Lower lobe of right lung (tissue), 2 donors: ENCODE results near the gene NLGN2. TPM values are rescaled to one million over a fixed set of nuclear protein-coding genes. Genes with fewer than 3 reads are reported as not detected.

Experiments used
- ATAC-seq, 2 donors: fragments of 200-7000 bp; cut with Tn5 transposase; one replicate each; pipeline ENCODE4 v1.9.1; 2020 to 2022; ENCODE audit warnings: mild to moderate bottlenecking in 2 of 2, moderate library complexity in 2 of 2
- DNase-seq: peaks from one replicate; pipeline ENCODE4 v3.0.0-alpha.2; 2020
- H3K27ac ChIP-seq: fragments of 200-600 bp; one replicate; pipeline ENCODE4 v1.8.0; 2022
- H3K27me3 ChIP-seq: fragments of 200-600 bp; one replicate; pipeline ENCODE4 v1.8.0; 2022; ENCODE audit warnings: low read depth
- H3K36me3 ChIP-seq: fragments of 200-600 bp; one replicate; pipeline ENCODE4 v1.8.0; 2022; ENCODE audit warnings: mild to moderate bottlenecking
- H3K4me1 ChIP-seq: fragments of 200-600 bp; one replicate; pipeline ENCODE4 v1.8.0; 2022
- H3K4me3 ChIP-seq: fragments of 200-600 bp; one replicate; pipeline ENCODE4 v1.8.0; 2022; ENCODE audit warnings: mild to moderate bottlenecking
- H3K9me3 ChIP-seq: fragments of 200-600 bp; one replicate; pipeline ENCODE4 v1.8.0; 2022
- intact Hi-C: fragments of 100-400 bp; cut with DNase I; formaldehyde crosslinking; loops from one replicate; pipeline ENCODE4 v1.11.0; 2022
- total RNA-seq: library from RNA; stranded (reverse); fragmentation: NEBNext Ultra II Directional; extraction: Animal tissue kit (Norgen Biotek cat#: 25700); gene quantifications from one replicate; pipeline ENCODE4 v1.2.1, GENCODE V29; 2021
- TF ChIP-seq, protein P1 (sequence below): fragments of 200-600 bp; IDR thresholded peaks from one replicate; pipeline ENCODE4 v1.8.0; 2022; ENCODE audit warnings: antibody characterized with exemption, mild to moderate bottlenecking
- donor health status: DM: no; HTN: yes; CAD: no; lungs with severe emphysema.

NLGN2 gene
- total RNA-seq, 1 donor from 2014 or later = 9.5 TPM

- TF ChIP-seq, protein P1, sequence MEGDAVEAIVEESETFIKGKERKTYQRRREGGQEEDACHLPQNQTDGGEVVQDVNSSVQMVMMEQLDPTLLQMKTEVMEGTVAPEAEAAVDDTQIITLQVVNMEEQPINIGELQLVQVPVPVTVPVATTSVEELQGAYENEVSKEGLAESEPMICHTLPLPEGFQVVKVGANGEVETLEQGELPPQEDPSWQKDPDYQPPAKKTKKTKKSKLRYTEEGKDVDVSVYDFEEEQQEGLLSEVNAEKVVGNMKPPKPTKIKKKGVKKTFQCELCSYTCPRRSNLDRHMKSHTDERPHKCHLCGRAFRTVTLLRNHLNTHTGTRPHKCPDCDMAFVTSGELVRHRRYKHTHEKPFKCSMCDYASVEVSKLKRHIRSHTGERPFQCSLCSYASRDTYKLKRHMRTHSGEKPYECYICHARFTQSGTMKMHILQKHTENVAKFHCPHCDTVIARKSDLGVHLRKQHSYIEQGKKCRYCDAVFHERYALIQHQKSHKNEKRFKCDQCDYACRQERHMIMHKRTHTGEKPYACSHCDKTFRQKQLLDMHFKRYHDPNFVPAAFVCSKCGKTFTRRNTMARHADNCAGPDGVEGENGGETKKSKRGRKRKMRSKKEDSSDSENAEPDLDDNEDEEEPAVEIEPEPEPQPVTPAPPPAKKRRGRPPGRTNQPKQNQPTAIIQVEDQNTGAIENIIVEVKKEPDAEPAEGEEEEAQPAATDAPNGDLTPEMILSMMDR = no peak
- Histone ChIP-seq H3K27me3 (no peaks in the 10 kb centered on the region), H3K4me1 (peaks cover 24% of the 10 kb centered on the region), H3K27ac (no peak overlapping the region), H3K4me3 (no peak overlapping the region), H3K9me3 (no peaks in the 10 kb centered on the region), H3K36me3 (peaks cover 53% of the 10 kb centered on the region)
- no peak for ATAC-seq
- DNase-seq = no peak
- intact Hi-C loops = no loop called here
These were observed 55.8 kb downstream of the NLGN2 start for GRCh38 chr17:7463372-7463846.

DNA sequence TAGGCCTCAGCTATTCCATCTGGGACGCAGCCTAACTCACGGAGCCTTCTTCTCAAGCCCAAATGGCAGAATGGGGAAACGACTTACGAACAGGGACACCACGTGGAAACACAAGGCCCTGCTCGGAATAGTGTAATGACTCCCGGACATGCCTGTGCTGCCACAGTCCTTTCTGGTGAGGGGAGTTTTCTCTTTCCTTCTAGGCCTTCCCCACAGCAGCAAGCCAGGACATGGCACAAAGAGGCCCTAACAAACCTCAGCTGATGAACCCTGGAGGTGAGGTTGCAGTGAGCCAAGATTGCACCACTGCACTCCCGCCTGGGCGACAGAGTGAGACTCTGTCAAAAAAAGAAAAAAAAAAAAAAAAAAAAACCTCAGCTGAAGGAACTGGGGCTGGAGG, 56.4 kb downstream of the NLGN2 start:
- peaks cover 31% of the 10 kb centered on the region for H3K4me1 ChIP-seq
- no peaks in the 10 kb centered on the region for H3K27me3 ChIP-seq
- no peaks in the 10 kb centered on the region for H3K9me3 ChIP-seq
- intact Hi-C loops = no loop called here
- H3K4me3 ChIP-seq = no peak overlapping the region
- ATAC-seq (no peak), DNase-seq (no peak)
- no peak overlapping the region for H3K27ac ChIP-seq
- peaks cover 53% of the 10 kb centered on the region for H3K36me3 ChIP-seq
- TF ChIP-seq, protein P1 = no peak

GRCh38 chr17:7465597-7466275, 58.1 kb downstream of the NLGN2 start:
- Histone ChIP-seq H3K9me3 (no peaks in the 10 kb centered on the region), H3K4me3 (no peak overlapping the region), H3K4me1 (peaks cover 45% of the 10 kb centered on the region), H3K27me3 (no peaks in the 10 kb centered on the region), H3K36me3 (peaks cover 53% of the 10 kb centered on the region), H3K27ac (peak overlapping the region; percentile 41)
- TF ChIP-seq, protein P1 = no peak
- peak; percentile 79 for DNase-seq
- peak; percentile 57 to 74 for ATAC-seq
- intact Hi-C loops = no loop called here

DNA sequence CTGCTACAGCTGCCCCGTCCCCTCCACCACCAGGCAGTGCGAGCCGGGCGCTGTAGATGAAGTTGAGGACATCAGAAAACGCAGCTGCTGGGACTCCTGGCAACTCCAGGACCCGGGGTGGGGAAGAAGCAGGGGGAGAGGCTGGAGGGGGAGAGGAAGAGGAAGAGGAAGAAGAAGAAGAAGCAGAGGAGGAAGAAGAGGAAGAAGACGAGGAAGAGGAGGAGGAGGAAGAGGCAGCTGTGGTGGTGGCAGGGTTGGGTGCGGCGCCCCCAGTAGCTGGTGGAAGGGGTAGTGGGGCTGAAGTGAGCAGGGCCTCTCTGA, 58.6 kb downstream of the NLGN2 start:
- no peaks in the 10 kb centered on the region for H3K27me3 ChIP-seq
- no peaks in the 10 kb centered on the region for H3K9me3 ChIP-seq
- ATAC-seq (no peak), DNase-seq (no peak)
- intact Hi-C loops = no loop called here
- H3K36me3 ChIP-seq = peaks cover 53% of the 10 kb centered on the region
- H3K4me3 ChIP-seq = no peak overlapping the region
- TF ChIP-seq, protein P1 = no peak
- peak overlapping the region; percentile 61 for H3K27ac ChIP-seq
- peaks cover 50% of the 10 kb centered on the region for H3K4me1 ChIP-seq

GRCh38 chr17:7466639-7467341, 59.1 kb downstream of the NLGN2 start:
- H3K4me3 ChIP-seq = no peak overlapping the region
- peaks cover 49% of the 10 kb centered on the region for H3K36me3 ChIP-seq
- ATAC-seq = peak; percentile 22 to 42
- H3K27ac ChIP-seq = peak overlapping the region; percentile 61
- H3K27me3 ChIP-seq = no peaks in the 10 kb centered on the region
- intact Hi-C loops = no loop called here
- TF ChIP-seq, protein P1 = no peak
- no peaks in the 10 kb centered on the region for H3K9me3 ChIP-seq
- DNase-seq = peak; percentile 60
- H3K4me1 ChIP-seq = peaks cover 55% of the 10 kb centered on the region
